H1 (cell line): Measurements from ENCODE around the gene SPDYE2. TPM values are rescaled to one million over a fixed set of nuclear protein-coding genes. Genes with fewer than 3 reads are reported as not detected.
"Not testable (repeated sequence)": the region's sequence is repeated elsewhere in the genome, so short reads cannot be mapped to it uniquely, and the experiment has no call there.

Source experiments
- CTCF ChIA-PET: fragments of 300-600 bp; sonication (Branson Sonifier 250); formaldehyde crosslinking; loops from one replicate; lab custom pipeline; 2021; ENCODE audit not compliant: partially characterized antibody; lab: Charles Lee
- POLR2A ChIA-PET: fragments of 300-600 bp; sonication (Branson Sonifier 250); formaldehyde crosslinking; loops from one replicate; lab custom pipeline; 2021; ENCODE audit warnings: inconsistent platforms; ENCODE audit not compliant: partially characterized antibody; lab: Charles Lee
- DNase-seq, 2 experiments: peaks; one replicate each; pipeline versions ENCODE4 v3.0.0 to v3.0.0-alpha.2; 2010 to 2022; ENCODE audit warnings: low spot score in 2 of 2, low read depth in 1 of 2, mixed read lengths in 1 of 2
- FAIRE-seq: peaks from 2 replicates; lab custom pipeline; 2011; peaks lifted over from hg19 to GRCh38; lab: Jason Lieb, UNC
- H2AFZ ChIP-seq: 2 replicates; pipeline ENCODE4 v1.8.1; 2012; ENCODE audit warnings: low read length, inconsistent platforms
- H2AK5ac ChIP-seq: 2 replicates; pipeline ENCODE4 v1.6.1; 2013; ENCODE audit warnings: low read depth, low read length
- H2BK120ac ChIP-seq: replicated peaks from 2 replicates; pipeline ENCODE3; 2013; ENCODE audit warnings: low read depth, low read length, inconsistent platforms
- H2BK12ac ChIP-seq: 2 replicates; pipeline ENCODE4 v1.6.1; 2013; ENCODE audit warnings: low read depth, low read length
- H2BK15ac ChIP-seq: 2 replicates; pipeline ENCODE4 v1.6.1; 2013; ENCODE audit warnings: low read length
- H2BK20ac ChIP-seq: 2 replicates; pipeline ENCODE4 v1.6.1; 2013; ENCODE audit warnings: low read length
- H2BK5ac ChIP-seq: 2 replicates; pipeline ENCODE4 v1.6.1; 2013; ENCODE audit warnings: low read depth, low read length
- H3K14ac ChIP-seq: 2 replicates; pipeline ENCODE4 v1.6.1; 2013; ENCODE audit warnings: inconsistent platforms; ENCODE audit not compliant: insufficient read length
- H3K18ac ChIP-seq: 2 replicates; pipeline ENCODE4 v1.6.1; 2013; ENCODE audit warnings: low read length; ENCODE audit errors: extremely low read depth
- H3K23ac ChIP-seq: 2 replicates; pipeline ENCODE4 v1.6.1; 2013; ENCODE audit warnings: inconsistent platforms; ENCODE audit not compliant: insufficient read length
- H3K23me2 ChIP-seq: 2 replicates; pipeline ENCODE4 v1.6.1; 2013; ENCODE audit warnings: low read depth, low read length
- H3K27ac ChIP-seq: 2 replicates; pipeline ENCODE4 v1.6.1; 2011; ENCODE audit warnings: low read depth, low read length, inconsistent platforms
- H3K27me3 ChIP-seq, 4 experiments: replicated peaks in 1 of 4; 1 replicate in 1 of 4; 2 replicates in 3 of 4; pipeline versions ENCODE4 v1.6.1 to v1.8.1; 2011 to 2013; ENCODE audit warnings: low read length in 3 of 4, mild to moderate bottlenecking in 3 of 4, inconsistent platforms in 2 of 4, mixed read lengths in 2 of 4, moderate library complexity in 1 of 4; ENCODE audit not compliant: control insufficient read depth in 3 of 4, insufficient read depth in 3 of 4; ENCODE audit errors: extremely low read depth in 1 of 4
- H3K36me3 ChIP-seq, 4 experiments: 2 replicates each; pipeline versions ENCODE4 v1.6.1 to v1.8.1; 2011 to 2013; ENCODE audit warnings: mild to moderate bottlenecking in 4 of 4, low read length in 3 of 4, moderate library complexity in 2 of 4, control low read depth in 1 of 4, inconsistent platforms in 1 of 4; ENCODE audit not compliant: insufficient read depth in 4 of 4, control insufficient read depth in 2 of 4
- H3K4ac ChIP-seq: replicated peaks from 2 replicates; pipeline ENCODE3; 2013; ENCODE audit warnings: low read length, low read depth, mixed read lengths, inconsistent platforms; ENCODE audit not compliant: insufficient read length
- H3K4me1 ChIP-seq, 4 experiments: replicated peaks in 1 of 4; 1 replicate in 1 of 4; 2 replicates in 3 of 4; pipeline versions ENCODE4 v1.6.1 to v1.8.1; 2011 to 2013; ENCODE audit warnings: low read length in 3 of 4, inconsistent platforms in 2 of 4, mixed read lengths in 1 of 4; ENCODE audit not compliant: insufficient read depth in 4 of 4, control insufficient read depth in 3 of 4
- H3K4me2 ChIP-seq, 2 experiments: 2 replicates each; pipeline versions ENCODE4 v1.6.1 to v1.8.1; 2011 to 2013; ENCODE audit warnings: low read depth in 2 of 2, low read length in 2 of 2, control low read depth in 1 of 2, inconsistent platforms in 1 of 2, mild to moderate bottlenecking in 1 of 2; ENCODE audit not compliant: insufficient read depth in 1 of 2
- H3K4me3 ChIP-seq, 4 experiments: fragments of 200-600, 300-600 bp in 1 of 4; sonication (generic), shearing (Covaris generic), sonication (Bioruptor Twin) in 1 of 4; 2 replicates each; pipeline versions ENCODE4 v1.5.1 to v1.8.1; 2011 to 2016; ENCODE audit warnings: low read length in 4 of 4, low read depth in 3 of 4, control low read depth in 2 of 4, inconsistent platforms in 2 of 4, mild to moderate bottlenecking in 2 of 4, mixed read lengths in 1 of 4, moderate library complexity in 1 of 4; ENCODE audit not compliant: insufficient read depth in 2 of 4; ENCODE audit errors: extremely low read depth in 1 of 4
- H3K56ac ChIP-seq: replicated peaks from 2 replicates; pipeline ENCODE3; 2013; ENCODE audit warnings: low read depth, mild to moderate bottlenecking, mixed read lengths, low read length, inconsistent platforms; ENCODE audit not compliant: insufficient read length
- H3K79me1 ChIP-seq: 2 replicates; pipeline ENCODE4 v1.6.1; 2013; ENCODE audit warnings: low read depth, low read length, control low read depth
- H3K79me2 ChIP-seq, 2 experiments: 2 replicates each; pipeline versions ENCODE4 v1.6.1 to v1.8.1; 2012 to 2013; ENCODE audit warnings: low read length in 2 of 2, mild to moderate bottlenecking in 2 of 2, inconsistent platforms in 1 of 2; ENCODE audit not compliant: insufficient read depth in 2 of 2, control insufficient read depth in 1 of 2
- H3K9ac ChIP-seq, 4 experiments: replicated peaks in 1 of 4; 1 replicate in 1 of 4; 2 replicates in 3 of 4; pipeline versions ENCODE4 v1.6.1 to v1.8.1; 2011 to 2013; ENCODE audit warnings: low read depth in 3 of 4, low read length in 3 of 4, control low read depth in 2 of 4, mild to moderate bottlenecking in 2 of 4, moderate library complexity in 2 of 4, inconsistent platforms in 1 of 4; ENCODE audit errors: extremely low read depth in 1 of 4
- H3K9me3 ChIP-seq, 2 experiments: 2 replicates each; pipeline versions ENCODE4 v1.6.1 to v1.8.1; 2012 to 2013; ENCODE audit warnings: mild to moderate bottlenecking in 2 of 2, moderate library complexity in 2 of 2, control low read depth in 1 of 2, inconsistent platforms in 1 of 2, low read depth in 1 of 2, low read length in 1 of 2, mixed read lengths in 1 of 2; ENCODE audit not compliant: insufficient read depth in 2 of 2
- H4K20me1 ChIP-seq, 2 experiments: replicated peaks in 1 of 2; 2 replicates each; pipeline versions ENCODE3 to v1.8.1; 2011 to 2013; ENCODE audit warnings: inconsistent platforms in 2 of 2, low read length in 2 of 2, mild to moderate bottlenecking in 1 of 2; ENCODE audit not compliant: insufficient read depth in 2 of 2, control insufficient read depth in 1 of 2
- H4K5ac ChIP-seq: 2 replicates; pipeline ENCODE4 v1.6.1; 2013; ENCODE audit warnings: low read length, low read depth, mixed read lengths, inconsistent platforms; ENCODE audit not compliant: insufficient read length
- H4K8ac ChIP-seq: 2 replicates; pipeline ENCODE4 v1.8.0; 2013; ENCODE audit warnings: mild to moderate bottlenecking, moderate library complexity, low read length, inconsistent platforms; ENCODE audit not compliant: insufficient read depth; ENCODE audit errors: extremely low read depth
- H4K91ac ChIP-seq: replicated peaks from 2 replicates; pipeline ENCODE3; 2013; ENCODE audit warnings: low read length, mixed read lengths, inconsistent platforms; ENCODE audit not compliant: insufficient read length
- WGBS, 2 experiments: shearing (Covaris generic) in 1 of 2; methylation state at CpG; one replicate each; pipeline versions ENCODE4 v1.1.6 to v1.1.7; 2013 to 2015; ENCODE audit warnings: low lambda C conversion rate in 2 of 2, mixed read lengths in 2 of 2, inconsistent platforms in 1 of 2, low coverage in 1 of 2, missing lambda C conversion rate in 1 of 2; ENCODE audit not compliant: insufficient replicate concordance in 2 of 2, insufficient coverage in 1 of 2, insufficient read length in 1 of 2; ENCODE audit errors: extremely low coverage in 1 of 2, missing lambda C conversion rate in 1 of 2; 5-methylcytosine and 5-hydroxymethylcytosine counted together
- polyA plus RNA-seq, 7 experiments: library from polyadenylated mRNA; depleted of rRNA in 3 of 7; stranded (reverse) in 5 of 7; unstranded in 2 of 7; fragments of >200 nt in 5 of 7; fragments of 200-250 nt in 2 of 7; gene quantifications; 1 replicate in 5 of 7; 2 replicates in 1 of 7; 4 replicates in 1 of 7; pipeline versions ENCODE4 v1.2.1 to v1.2.3, GENCODE V29; 2011 to 2013; ENCODE audit warnings: missing spikeins in 2 of 7, mixed read lengths in 2 of 7
- total RNA-seq: library from RNA; stranded (reverse); fragmentation: NEBNext Ultra II Directional; extraction: Animal tissue kit (Norgen Biotek cat#: 25700); gene quantifications from 2 replicates; pipeline ENCODE4 v1.2.1, GENCODE V29; 2021

The SPDYE2 gene
- total and polyA plus RNA-seq, 2 of the 8 experiments (the other 6 are each of a cell fraction or from before 2014, with no cell fraction given), result not detected

DNA sequence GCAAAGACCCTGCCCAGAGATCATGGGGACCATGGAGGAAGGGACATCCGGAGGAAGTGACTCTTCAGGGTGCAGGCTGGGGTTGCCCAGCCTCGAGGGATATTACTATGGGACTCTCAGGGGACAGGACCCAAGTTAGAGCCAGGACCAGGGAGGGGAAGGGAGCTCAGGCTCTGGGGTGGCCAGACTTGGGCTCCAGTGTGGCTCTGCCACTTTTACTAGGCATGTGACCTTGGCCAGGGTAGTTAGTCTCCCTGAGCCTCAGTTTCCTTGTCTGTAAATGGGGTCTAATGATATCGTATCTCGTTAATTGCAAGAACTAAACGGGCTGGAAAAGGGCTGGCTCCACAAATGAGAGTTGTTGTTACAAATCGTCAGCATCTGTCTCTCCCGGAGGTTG, 59.4 kb downstream of the SPDYE2 start:
- H4K20me1 ChIP-seq, H3K27me3 ChIP-seq, H3K23ac ChIP-seq, H3K4me3 ChIP-seq, H4K8ac ChIP-seq, H2BK20ac ChIP-seq, H3K14ac ChIP-seq, H3K4ac ChIP-seq, H3K9ac ChIP-seq, H2BK5ac ChIP-seq, H3K9me3 ChIP-seq, H3K27ac ChIP-seq, H3K4me2 ChIP-seq, H4K91ac ChIP-seq, H2BK12ac ChIP-seq, H2AFZ ChIP-seq, H2BK15ac ChIP-seq, H3K18ac ChIP-seq, H3K23me2 ChIP-seq, CTCF ChIA-PET, H2AK5ac ChIP-seq, H4K5ac ChIP-seq, H3K79me2 ChIP-seq, H3K79me1 ChIP-seq, H2BK120ac ChIP-seq, H3K4me1 ChIP-seq, H3K36me3 ChIP-seq, FAIRE-seq, POLR2A ChIA-PET, H3K56ac ChIP-seq: not testable (repeated sequence)
- 100% methylated on average over 2 of the region's 7 CpGs; no CpG with 5 or more reads in 1 of the 2 experiments for WGBS, 2 experiments
- peak in 1 of 2 experiments; percentile 54 for DNase-seq

DNA sequence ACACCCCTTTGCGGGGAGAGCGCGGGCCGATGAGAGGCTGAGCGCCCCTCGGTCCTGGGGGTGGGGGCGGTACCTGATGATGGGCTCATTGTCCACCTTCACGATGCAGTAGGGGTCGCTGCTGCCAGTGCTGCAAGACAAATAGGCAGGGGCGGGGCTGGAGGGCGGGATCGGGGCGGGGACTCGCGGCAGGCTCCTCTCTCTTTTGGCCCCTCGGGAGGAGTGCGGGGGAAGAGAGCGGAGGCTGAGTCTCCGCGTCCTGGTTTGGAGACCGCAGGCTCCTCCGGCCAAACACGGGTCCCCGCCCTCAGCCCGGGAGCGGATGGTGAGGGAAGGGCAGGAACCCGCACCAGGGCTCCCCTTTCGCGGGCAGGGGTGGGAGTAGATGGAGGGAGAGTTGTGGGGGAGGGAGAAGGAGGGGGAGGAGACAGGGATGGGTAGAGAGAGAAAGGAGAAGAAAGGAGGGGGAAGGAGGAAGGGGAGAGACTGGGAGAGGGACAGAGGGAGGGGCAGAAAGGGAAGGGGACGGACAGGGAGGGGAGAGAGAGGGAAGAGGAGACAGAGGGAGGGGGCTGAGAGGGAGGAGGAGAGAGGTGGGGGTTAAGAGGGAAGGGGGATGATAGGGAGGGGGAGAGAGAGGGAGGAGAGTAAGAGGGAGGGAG, 60.1 kb downstream of the SPDYE2 start:
- H2BK5ac ChIP-seq, H3K4me3 ChIP-seq, H3K79me2 ChIP-seq, H3K4me1 ChIP-seq, H3K79me1 ChIP-seq, H4K5ac ChIP-seq, H3K56ac ChIP-seq, H3K4me2 ChIP-seq, H3K23ac ChIP-seq, H3K14ac ChIP-seq, H2BK12ac ChIP-seq, H2BK15ac ChIP-seq, H2AK5ac ChIP-seq, H2AFZ ChIP-seq, H2BK120ac ChIP-seq, H3K23me2 ChIP-seq, H3K18ac ChIP-seq, CTCF ChIA-PET, DNase-seq, H4K20me1 ChIP-seq, FAIRE-seq, H3K27me3 ChIP-seq, H3K9ac ChIP-seq, POLR2A ChIA-PET, H3K9me3 ChIP-seq, H4K8ac ChIP-seq, H4K91ac ChIP-seq, H2BK20ac ChIP-seq, H3K4ac ChIP-seq, H3K27ac ChIP-seq, H3K36me3 ChIP-seq: not testable (repeated sequence)
- whole genome bisulfite sequencing, 2 experiments, result no CpG with 5 or more reads among the region's 30 CpGs
